ENCODE results near the gene UCKL1. TPM values are rescaled to one million over a fixed set of nuclear protein-coding genes. Genes with fewer than 3 reads are reported as not detected.

The UCKL1 gene
- total RNA-seq (2021) (51.7 and 55.1 TPM in 2 replicates), Bru-seq, nascent RNA (percentile 56 among the genes with signal in this experiment), BruChase-seq, experiment 1, labeled RNA remaining after a 2-hour chase (percentile 78 among the genes with signal in this experiment), BruChase-seq, experiment 2, labeled RNA remaining after a 6-hour chase (percentile 85 among the genes with signal in this experiment)
- long read RNA-seq, partial matches to known transcripts, result 42 of 102 reads
- long read RNA-seq, other reads (novel, unspliced or antisense), result 59 of 102 reads

DNA sequence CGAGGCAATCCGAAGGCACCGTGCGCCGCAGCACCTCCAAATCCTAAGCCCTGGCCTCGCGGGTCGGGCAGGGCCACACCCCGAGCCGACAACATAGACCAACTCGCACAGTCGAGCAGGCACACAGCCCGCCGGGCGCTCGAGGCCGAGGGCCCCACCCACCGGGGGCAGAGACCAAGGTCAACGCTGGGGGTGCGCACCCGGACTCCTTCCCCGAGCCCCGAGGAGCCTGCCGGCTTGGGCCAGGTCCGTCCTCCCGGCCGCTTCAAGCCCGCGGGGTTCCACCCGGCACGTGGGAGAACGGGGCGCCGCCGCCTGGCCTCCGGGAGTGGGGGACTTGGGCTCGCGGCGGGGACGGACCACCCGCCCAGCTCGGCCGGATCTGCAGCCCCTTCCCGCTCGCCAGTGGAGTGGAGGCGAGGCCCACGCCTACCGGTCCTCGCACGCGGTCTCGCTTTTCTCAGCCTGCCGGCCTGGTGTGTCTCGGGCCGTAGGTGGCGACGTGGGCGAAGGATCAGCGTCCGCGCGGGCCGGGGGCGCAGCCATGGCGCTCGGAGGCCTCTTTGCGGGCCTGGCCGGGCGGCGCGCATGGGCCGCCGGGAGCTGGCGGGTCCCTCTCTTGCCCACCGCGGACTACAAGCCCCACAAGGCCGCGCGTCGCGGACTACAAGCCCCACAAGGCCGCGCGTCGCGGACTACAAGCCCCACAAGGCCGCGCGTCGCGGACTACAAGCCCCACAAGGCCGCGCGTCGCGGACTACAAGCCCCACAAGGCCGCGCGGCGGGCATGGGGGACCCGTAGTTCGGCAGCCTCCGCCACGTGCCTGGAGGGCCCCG lies at the start of gene UCKL1:
Gene UCKL1, minus strand, starts transcription at position 590 of the 837 bp plus-strand sequence. Its CDS starts 44 bp downstream, at position 546.
- Histone ChIP-seq H3K27ac (peak within 1 kb of the TSS; percentile 65), H3K27me3 (ENCODE audit: insufficient read depth, low read depth) (no peaks in the 10 kb centered on the region), H3K79me2 (ENCODE audit: low read depth) (peaks cover 51% of the 10 kb centered on the region), H3K4me3 (peak within 1 kb of the TSS; percentile 74), H4K20me1 (ENCODE audit: insufficient read depth) (peaks cover 40% of the 10 kb centered on the region), H3K4me1 (replicated peaks; ENCODE audit: insufficient read depth) (peaks cover 26% of the 10 kb centered on the region; the same call in 1 of the 2 replicates), H3F3A (ENCODE audit: insufficient read depth, low read depth) (peaks cover 24% of the 10 kb centered on the region), H3K9me2 (ENCODE audit: insufficient read depth) (no peaks in the 10 kb centered on the region), H3K4me2 (peak within 1 kb of the TSS; percentile 88), H3K9me3 (ENCODE audit: insufficient read depth, low read depth) (no peaks in the 10 kb centered on the region), H3K36me3 (ENCODE audit: low read depth) (no peaks in the 10 kb centered on the region), H2AFZ (peak within 1 kb of the TSS; percentile 91)
- POLR2A ChIA-PET (ENCODE audit: unreplicated experiment), result interaction anchor here (0.6 to 0.8 kb wide), 4 partner anchors 26 to 403 kb away, joined by 4 to 7 read pairs (median 5); partner anchors contain the start of genes ARFRP1 and ZGPAT
- TSS peak; percentile 59 for BruUV-seq (replicated peaks)
- intact Hi-C loops (cut with micrococcal nuclease; ENCODE audit: unreplicated experiment), result loop anchor here (1.0 to 5.0 kb wide), 6 partner anchors 17 to 418 kb away; partner anchors contain the start of genes ARFRP1, DNAJC5 and TCEA2
- DNase-seq, result peak; percentile 74 to 94
- CTCF ChIA-PET, result no interaction called here
- TF ChIP-seq CTCF (conservative IDR thresholded peaks at IDR 0.05) (0 out of 2 replicates have a peak, but pooled peaks have one; percentile 13), EZH2 (IDR thresholded peaks at IDR 0.05; ENCODE audit: low read depth) (no peak)

DNA sequence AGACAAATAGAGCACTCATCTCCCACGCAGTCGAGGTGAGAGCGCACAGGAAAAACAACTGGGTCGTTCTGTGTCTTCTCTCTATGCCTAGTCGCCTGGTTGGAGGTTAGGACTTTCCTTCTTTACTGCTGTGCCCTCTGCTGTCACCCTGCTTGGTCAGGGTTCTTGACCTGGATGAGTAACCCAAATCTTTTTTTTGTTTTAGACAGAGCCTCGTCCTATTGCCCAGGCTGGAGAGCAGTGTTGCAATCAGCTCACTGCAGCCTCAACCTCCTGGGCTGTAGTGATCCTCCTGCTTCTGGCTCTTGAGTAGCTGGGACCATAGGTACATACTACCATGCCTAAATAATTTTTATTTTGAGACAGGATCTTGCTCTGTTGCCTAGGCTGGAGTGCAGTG lies 49.2 kb upstream of the UCKL1 start:
- peaks cover 5% of the 10 kb centered on the region; the same call in 1 of the 2 replicates for H3F3A ChIP-seq (ENCODE audit: insufficient read depth, low read depth)
- no peak overlapping the region for H2AFZ ChIP-seq
- H3K4me3 ChIP-seq, result no peak overlapping the region
- H3K27ac ChIP-seq, result no peak overlapping the region
- H3K9me3 ChIP-seq (ENCODE audit: insufficient read depth, low read depth), result no peaks in the 10 kb centered on the region
- H4K20me1 ChIP-seq (ENCODE audit: insufficient read depth), result peaks cover 39% of the 10 kb centered on the region
- ChIA-PET POLR2A (ENCODE audit: unreplicated experiment) (no interaction called here), CTCF (no interaction called here)
- BruUV-seq (replicated peaks), result no TSS peak
- no peaks in the 10 kb centered on the region for H3K4me1 ChIP-seq (replicated peaks; ENCODE audit: insufficient read depth)
- DNase-seq, result no peak
- no peak overlapping the region for H3K4me2 ChIP-seq
- H3K79me2 ChIP-seq (ENCODE audit: low read depth), result no peaks in the 10 kb centered on the region; the same call in 1 of the 2 replicates
- H3K27me3 ChIP-seq (ENCODE audit: insufficient read depth, low read depth), result no peaks in the 10 kb centered on the region
- intact Hi-C loops (cut with micrococcal nuclease; ENCODE audit: unreplicated experiment), result no loop called here
- TF ChIP-seq EZH2 (IDR thresholded peaks at IDR 0.05; ENCODE audit: low read depth), result no peak
- no peak for TF ChIP-seq CTCF (conservative IDR thresholded peaks at IDR 0.05)
- no peaks in the 10 kb centered on the region for H3K9me2 ChIP-seq (ENCODE audit: insufficient read depth)
- peaks cover 25% of the 10 kb centered on the region for H3K36me3 ChIP-seq (ENCODE audit: low read depth)

DNA sequence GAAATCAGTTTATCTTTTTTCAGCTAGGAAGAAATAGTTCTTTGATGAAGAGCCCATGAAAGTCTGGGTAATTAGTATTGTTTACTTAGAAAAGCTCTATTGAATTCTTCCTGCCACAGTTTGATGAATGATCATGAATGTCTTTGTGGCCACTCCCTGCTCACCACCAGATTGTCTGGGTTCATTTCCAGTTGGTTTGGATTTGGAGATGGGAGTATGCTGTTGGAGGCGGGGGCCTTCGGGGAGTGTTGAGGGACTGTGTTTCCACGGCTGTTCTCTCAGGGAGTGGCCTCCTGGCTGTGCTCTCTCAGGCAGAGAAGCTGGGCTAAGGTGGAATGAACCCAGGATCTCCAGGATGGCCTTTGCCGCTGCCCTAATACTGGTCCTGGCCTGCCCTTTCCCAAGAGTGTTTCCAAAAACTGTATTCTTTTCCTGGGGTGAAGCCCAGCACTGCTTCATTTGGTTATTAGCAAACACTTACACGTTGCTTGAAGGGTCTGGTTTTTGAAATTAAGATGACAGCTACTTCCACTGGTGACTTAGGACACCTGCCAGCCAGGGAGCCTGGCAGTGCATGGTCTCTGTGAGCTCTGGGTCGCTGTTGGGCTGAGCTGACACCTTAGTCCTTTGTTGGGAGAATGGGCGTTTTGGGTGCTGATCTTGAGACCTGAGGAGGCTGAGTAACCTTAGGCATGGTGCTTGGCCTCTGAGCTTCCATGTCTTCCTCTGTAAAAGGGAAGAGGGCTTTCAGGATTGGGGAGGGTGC lies 47.9 kb upstream of the UCKL1 start:
- Histone ChIP-seq H2AFZ (no peak overlapping the region), H3K36me3 (ENCODE audit: low read depth) (peaks cover 22% of the 10 kb centered on the region), H3K9me3 (ENCODE audit: insufficient read depth, low read depth) (no peaks in the 10 kb centered on the region), H3K9me2 (ENCODE audit: insufficient read depth) (no peaks in the 10 kb centered on the region), H3K27me3 (ENCODE audit: insufficient read depth, low read depth) (no peaks in the 10 kb centered on the region), H3K4me2 (no peak overlapping the region), H4K20me1 (ENCODE audit: insufficient read depth) (peaks cover 34% of the 10 kb centered on the region), H3K79me2 (ENCODE audit: low read depth) (no peaks in the 10 kb centered on the region; the same call in 1 of the 2 replicates), H3K4me1 (replicated peaks; ENCODE audit: insufficient read depth) (no peaks in the 10 kb centered on the region), H3K27ac (no peak overlapping the region), H3K4me3 (no peak overlapping the region), H3F3A (ENCODE audit: insufficient read depth, low read depth) (peaks cover 5% of the 10 kb centered on the region; the same call in 1 of the 2 replicates)
- no peak for TF ChIP-seq EZH2 (IDR thresholded peaks at IDR 0.05; ENCODE audit: low read depth)
- intact Hi-C loops (cut with micrococcal nuclease; ENCODE audit: unreplicated experiment), result no loop called here
- DNase-seq, result no peak
- ChIA-PET CTCF (no interaction called here), POLR2A (ENCODE audit: unreplicated experiment) (no interaction called here)
- no TSS peak for BruUV-seq (replicated peaks)

Measured in PC-9 (cell line).